Measurements from ENCODE around the gene ADAD2.
A peak's percentile ranks its signal among the peaks of the same experiment; 100 is the strongest.

Gene ADAD2

DNA sequence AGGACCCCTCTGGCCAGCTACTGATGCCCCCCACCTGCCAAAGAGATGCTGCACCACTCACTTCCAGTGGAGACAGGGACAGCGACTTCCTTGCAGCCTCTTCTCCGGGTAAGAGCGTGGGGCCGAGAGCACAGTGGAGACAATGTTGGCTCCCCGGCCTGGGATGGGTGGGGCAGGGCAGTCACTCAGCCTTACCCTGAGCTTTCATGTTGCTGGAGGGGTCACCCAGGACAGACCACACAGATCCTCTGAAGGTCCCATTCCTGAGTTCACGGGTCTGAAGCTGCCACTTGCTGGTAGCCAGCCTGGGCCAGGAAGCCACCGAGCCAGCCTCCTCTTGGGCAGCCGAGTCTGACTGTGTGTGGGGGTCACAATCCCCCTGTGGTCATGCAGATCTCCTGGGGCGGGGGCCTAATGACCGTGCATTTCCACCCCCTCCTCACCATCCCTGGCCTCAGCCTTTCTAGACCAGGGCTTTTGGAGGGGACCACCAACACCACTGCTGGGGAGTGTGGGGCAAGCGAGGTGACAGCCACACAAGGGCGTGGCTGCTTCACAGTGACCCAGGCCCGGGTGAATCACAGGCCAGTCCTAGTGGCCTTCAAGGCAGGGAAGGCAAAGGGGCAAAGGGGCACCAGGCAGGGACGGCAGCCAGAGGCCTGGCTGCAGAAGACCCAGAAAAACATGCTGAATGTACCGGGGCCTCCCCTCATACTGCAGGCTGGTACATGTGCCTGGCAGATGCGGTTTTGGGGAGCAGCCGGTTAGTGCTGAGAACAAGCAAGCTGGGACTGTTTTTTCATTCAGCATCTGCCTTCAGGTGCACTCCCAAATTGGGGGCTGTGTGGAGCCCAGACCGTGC lies 14.5 kb upstream of the ADAD2 start:
- DNase-seq: no peak

DNA sequence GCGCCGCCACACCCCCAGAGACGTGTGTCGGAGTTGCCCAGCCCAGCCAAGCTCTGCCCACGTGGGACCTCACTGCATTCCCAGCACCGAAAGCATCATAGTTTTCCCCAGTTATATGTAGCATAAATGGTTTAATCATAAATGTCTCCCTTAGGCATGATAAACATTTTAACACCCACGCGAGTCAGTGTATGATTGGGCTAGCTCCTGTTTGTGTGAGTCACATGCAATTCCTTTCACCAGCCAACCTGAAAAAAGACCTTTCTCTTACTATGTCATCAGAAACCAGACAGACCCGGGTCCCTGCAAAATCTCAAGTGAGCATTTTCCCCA lies 13.2 kb upstream of the ADAD2 start:
- no peak for DNase-seq

DNA sequence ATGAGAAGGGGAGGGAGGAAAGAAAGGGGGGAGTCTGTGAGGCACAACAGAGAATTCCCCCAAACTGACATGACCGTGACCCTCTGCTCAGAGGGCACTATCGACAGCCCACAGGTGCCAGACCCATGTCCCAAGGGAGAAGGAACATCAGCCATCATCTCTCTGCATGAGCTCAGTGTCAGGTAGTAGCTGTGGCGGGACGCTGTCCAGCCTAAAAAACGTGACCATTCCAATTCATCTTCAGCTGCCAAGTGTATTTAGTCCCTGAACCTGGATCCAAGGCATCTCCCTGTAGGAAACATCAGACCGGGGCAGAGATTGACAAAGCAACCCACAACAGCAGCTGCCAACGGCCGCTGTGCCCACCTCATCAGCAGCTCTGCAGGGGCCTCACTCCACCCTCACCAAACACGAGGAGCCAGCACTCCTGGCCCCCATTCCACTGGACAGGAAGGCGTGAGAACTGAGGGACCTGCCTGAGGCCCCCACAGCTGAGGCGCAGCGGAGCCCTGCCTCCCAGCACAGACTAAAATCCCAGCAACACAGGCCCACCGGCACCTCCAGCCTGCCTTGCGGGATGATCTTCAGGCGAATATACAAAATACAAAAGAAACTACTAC lies 12.7 kb upstream of the ADAD2 start:
- no peak for DNase-seq

DNA sequence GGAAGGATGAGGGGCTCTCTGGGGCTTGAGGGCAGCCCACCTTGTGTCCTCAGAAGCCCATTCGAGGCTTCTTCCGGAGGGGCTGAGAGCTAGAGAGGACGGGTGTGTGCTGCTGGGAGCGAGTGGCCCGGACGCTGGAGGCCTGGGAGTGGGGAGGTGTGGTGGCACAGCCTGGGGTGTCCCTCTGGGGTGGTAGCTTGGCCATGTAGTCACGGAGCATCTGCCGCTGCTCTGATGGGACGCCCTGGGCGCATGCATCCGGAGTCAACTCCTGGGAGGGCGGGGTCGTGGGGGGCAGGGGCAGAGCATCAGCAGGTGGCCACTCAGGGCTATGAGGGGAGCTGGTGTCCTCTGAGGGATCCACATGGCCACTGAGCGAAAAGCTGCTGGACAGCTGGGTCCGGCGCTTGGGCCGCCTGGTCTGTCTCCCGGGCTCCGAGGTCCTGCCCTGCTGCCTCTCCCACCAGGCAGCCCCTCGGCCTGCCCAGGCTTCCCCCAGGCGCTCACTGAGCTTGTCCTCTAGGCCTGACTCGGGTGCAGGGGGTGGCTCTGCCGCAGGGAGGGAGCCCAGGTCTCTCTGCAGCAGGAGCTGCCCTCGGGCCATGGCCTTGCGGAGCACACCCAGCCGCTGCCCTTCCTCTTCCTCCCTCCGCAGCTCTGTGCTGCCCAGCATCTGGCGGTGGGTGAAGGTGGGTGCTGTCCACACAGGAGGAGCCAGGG lies 11.9 kb upstream of the ADAD2 start:
- DNase-seq: no peak

DNA sequence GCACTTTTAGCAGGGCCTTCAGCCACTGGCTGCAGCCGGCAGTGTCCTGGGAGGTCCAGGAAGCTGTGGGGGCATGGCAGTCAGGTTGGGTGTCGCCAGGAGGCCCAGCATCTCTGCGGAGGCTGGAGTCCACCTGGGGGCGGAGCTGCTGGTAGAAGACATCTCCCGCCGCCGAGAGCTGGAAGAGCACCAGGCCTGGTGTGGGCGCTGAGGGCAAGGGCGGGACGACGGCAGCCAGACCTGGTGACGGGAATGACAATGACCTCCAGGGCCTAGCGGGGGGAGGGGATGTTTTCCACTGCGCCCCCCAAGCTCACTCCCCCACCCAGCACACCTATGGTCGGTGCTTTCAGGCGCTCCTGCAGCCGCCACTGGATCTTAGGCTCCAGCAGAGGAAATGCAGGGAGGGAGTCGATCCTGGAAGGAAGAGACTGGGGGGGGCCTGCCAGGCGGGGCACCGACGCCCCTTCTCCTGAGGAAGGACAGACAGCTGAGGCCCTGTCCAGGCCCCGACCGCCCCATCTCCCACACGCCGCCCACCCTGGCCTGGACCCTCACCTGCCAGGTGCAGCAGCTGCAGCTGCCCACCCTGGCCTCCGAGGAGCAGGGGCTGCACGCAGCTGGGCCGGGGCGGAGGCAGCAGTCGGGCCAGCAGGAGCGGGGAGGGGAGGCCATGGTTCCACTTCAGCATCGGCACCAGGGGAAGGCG lies 11.2 kb upstream of the ADAD2 start:
- no peak for DNase-seq

DNA sequence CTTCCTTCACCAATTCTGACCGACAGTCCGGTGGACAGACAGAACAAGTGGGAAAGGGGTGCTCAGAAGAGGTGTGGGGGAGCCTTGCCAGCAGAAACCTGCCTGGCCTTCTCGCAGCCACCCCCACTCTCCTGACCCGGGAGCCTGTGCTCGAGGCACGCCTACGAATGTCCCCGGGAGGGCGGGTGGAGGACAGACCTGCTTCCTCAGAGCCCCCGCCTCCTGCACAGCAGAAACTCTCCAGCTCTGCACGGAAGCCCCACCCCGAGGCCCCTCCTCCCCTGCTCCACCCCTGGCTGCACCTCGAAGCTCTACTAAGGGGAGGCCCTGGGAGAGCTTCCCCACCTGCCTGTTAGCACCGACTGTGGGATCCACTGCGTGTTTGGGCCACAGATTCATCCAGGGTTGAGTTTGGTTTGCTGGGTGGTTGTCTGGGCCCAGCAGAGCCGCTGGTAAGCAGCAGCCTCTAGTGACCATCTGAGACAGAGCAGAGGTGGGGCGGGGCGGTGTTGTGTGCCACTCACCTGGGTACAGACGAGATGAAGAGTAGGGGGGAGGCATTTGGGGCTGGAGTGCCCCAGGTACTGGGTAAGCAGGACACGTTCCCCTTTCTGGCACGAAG lies 10.3 kb upstream of the ADAD2 start:
- peak in 3 of 56 donors; percentile 40 to 52 (median 48) for DNase-seq

DNA sequence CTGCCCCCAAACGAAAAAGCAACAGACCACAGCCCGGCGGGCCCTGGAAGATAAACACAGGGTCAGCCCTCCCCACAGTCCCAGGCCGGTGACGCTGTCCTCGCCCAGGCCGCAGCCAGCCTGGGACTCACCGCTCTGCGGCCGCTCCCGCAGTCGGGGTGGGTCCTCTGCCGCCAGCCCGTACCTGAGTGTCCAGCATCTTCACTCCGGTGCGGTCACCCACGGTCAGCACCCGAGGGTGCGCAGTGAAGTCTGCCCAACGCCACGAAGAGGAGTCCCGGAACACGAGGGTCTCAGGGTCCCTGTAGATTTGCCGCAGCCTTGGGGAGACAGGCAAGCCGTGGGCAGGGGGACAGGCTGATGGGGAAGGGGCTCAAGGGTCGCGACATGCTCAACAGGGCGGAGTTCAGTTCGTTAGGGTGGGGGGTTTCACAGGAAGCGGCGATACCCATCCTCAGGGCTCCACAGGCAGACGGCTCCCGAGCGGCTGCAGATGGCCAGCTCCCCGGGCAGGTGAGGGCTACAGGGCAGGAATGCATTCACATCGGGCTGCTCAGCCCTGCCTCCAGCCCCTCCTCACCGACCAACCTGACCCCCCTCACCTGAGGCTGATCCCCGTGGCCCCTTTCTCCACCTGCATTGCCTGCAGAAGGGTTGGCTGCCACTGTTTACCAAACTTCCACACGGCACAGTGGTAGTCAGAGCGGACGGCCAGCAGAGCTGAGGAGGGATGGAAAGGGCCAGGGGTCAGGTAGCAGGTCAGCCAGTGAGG lies 9.6 kb upstream of the ADAD2 start:
- no peak for DNase-seq

DNA sequence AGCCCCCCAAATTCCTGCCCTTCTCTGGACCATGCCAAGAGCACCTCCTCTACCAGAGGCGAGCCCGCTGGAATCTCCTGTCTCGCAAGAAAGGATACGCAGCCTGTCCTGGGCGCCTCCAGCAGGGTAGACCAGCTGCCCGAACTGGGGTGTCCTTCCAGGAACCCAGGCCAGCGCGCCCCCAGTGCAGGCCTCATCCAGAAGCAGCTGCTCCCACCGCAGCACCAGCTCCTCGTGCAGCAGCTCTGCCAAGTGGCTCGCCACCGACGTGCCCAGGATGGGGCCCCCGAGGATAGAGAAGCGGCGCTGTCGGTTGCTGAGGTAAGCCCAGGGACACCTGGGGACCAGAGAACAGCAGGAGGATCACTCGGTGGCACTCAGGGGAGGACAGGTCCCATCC lies 8.9 kb upstream of the ADAD2 start:
- no peak for DNase-seq

DNA sequence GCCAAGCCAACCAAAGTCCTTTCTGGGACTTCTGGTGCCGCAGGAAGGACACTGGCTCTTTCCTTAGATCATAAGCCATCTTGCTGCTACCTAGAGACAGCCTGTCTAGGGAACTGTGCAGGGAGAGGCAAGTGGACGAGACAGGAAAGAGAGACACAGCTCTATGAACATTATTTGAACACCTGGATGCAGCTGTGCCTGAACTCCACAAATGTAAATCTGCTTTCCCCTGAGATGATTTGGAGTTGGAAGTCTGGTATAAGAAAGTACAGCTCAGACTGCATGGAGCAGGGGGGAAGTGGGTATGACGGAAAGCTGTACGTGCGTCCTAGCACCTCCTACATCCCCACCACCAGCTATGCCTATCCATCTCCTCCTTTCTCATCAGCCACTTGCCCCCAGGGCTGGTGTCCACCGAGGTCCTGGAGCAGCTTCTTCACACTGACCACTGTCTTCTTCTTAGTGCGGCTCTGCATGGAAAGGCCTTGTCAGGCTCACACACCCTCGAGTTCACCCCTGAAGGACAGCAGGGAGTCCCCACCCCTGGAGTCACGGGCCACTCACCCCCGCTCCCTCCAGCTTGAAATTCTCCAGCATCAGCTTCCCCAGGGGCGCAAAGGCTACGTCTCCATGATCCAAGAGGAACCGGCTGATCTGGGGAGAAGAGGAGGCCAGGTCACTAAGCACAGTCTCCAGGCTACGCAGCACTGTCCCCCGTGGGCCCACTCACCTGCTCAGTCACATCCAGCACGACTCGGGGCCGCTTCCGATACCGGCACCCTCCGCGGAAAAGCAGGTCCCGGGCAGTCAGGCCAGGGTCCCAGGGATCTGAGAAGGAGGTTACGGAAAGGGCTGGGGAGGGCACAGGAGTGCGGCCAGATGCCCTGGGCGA lies 8.0 kb upstream of the ADAD2 start:
- DNase-seq: no peak

DNA sequence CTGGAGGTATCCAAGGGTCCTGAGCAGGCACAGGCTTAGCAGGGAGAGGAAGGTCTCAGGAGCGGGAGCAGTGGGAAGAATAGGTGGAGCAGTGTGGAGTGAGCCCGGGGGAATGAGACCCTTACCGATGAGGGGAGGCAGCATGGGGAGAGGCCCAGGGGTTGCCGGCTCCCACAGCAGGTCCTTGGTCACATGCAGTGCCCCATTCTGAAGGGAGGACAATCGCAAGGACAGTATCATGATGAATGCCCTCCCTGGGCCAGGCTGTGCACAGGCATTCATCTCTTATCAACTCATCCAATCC lies 7.4 kb upstream of the ADAD2 start:
- no peak for DNase-seq

DNA sequence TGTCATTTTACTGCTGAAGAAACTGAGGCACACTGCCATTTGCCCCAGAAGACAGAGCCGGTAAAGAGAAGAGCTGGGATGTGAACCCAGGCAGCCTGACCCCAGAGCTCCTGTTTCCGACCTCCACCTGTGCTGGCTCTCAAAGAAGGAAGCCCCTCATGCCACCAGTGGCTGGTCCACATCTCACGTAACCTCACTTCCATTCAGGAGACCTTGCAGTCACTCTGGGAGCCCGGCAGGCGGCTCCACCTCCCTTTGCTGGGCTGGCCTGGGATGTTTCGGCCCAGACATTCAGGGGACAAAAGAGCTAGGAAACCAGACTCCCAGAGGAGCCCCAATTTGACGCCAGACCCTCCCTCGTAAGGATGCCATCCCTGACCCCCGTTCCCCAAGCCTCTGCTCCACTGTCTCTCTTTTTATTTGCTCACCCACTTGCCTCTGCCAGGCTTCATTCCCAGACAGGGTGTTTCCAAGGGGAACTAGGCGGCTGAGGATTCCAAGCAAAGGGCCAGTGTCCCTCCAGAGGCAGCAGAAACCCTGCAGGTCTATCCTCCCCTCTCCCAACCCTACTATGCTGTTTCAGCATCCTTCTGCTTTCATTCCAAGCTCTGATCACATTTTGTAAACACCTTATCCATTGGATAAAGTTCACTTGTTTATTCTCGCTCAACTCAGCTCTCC lies 6.9 kb upstream of the ADAD2 start:
- peak in 1 of 56 donors; percentile 20 for DNase-seq

DNA sequence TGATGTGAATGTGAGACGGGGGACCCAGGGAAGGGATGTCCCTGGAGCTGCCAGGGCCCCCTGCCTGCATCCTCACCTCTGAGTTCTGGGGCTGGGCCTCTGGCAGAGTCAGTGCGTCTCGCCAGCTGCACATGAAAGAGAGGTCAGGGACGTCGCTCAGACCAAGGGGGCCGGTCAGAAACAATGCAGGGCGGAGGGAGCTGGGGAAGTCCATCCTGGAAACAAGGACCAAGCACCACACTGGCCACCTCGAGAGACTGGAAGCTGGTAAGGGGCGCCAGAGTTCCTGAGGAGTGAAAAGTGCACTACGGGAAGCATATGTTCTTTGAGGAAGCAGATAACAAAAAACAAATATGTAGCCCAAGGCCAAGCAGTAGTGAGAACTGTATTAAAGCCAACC lies 6.2 kb upstream of the ADAD2 start:
- DNase-seq: no peak

DNA sequence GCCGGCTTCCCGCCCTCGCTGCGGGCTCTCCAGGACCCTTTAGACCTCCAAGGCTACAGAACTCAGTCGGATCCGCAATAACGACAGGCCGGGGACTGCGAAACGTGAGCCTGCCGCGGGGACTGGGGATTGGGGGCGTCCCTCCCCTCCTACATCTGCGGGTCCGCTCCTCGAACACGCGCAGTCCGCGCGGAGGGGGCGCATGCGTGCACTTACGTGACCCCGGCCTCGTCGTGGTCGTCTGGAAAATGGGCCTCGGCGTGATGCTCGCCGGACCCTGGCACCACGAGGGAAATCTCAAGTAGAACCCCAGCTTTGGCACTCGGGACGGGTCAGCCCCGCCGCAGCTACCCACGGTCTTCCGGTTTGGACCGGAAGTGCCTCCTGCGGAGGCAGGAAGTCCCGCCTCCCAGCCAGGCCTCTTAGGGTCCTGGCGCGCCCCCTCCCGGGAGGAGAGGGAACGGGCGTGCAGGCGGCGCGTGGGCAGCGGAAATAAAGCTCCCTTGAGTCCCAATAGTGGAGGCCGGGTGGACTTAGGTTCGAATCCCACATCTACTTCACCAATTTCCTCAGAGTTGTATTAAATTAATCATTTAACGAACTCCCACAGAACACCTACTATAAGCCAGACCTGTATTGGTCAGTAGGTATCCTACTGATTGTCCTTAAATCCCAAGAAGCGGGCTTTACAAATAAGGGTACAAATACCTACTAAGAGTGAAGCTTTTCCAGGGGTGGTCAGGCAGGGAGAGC lies 4.1 kb upstream of the ADAD2 start, which contains the start of gene TAF1C:
Gene TAF1C (minus strand): TSS at position 373 of the 753 bp plus-strand sequence. CDS start 2,069 bp downstream, outside the sequence.
- peak in 55 of 56 donors; percentile 52 to 95 (median 83) for DNase-seq

DNA sequence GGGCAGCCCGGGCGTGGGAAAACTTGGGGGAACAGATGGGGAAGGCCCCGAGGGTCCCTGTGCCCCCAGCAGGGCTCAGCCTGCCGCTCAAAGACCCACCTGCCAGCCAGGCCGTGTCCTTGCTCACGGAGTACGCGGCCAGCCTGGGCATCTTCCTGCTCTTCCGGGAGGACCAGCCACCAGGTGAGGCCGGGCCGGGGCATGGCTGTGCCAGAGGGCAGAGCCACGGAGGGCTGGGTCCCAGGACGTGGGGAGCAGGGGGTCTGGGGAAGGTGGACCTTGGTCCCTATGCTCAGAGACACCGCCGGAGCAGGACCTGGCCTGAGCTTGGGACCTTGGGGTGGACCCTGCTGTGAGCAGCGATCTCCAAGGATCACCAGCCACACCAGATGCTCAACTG lies 509 bp downstream of the ADAD2 start:
- no peak for DNase-seq

DNA sequence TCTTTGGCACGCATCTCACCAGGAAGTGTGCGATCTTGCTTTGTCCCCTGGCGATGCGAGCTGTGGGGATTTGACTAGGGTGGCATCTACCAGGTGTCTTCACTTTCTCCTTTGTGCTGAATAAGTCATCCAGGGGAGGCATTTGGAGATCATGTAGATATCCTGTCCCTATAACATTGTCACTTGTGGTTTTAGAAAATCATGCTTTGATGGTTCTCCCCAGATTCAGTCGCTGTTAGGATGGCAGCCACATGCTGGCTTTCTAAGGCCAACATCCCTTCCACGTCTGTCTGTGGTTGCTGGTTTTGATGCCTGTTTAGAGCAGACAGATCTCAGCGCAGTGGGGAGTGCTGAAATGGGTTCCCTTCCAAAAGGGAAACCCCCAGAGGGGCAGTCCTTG lies 2.5 kb downstream of the ADAD2 start:
- DNase-seq: no peak

DNA sequence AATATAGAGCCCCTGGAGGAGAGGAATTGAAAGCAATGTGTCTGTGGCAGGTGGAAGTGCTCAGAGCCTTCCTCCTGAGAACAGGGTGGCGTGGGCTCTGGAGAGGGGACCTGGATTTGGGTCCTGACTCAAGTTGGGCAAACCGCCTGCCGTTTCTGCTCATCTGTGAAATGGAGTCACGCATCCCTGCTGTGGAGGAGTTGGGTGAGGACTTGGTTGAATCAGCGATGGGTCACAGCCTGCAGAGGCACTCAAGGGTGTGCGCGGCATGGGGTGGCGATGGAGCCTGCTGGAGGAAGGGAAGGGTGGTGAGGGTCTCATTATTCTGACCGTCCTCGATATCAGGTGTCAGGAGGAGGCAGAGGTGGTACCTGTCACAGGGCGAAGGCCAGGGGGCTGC lies 3.1 kb downstream of the ADAD2 start:
- DNase-seq: peak in 1 of 56 donors; percentile 25

DNA sequence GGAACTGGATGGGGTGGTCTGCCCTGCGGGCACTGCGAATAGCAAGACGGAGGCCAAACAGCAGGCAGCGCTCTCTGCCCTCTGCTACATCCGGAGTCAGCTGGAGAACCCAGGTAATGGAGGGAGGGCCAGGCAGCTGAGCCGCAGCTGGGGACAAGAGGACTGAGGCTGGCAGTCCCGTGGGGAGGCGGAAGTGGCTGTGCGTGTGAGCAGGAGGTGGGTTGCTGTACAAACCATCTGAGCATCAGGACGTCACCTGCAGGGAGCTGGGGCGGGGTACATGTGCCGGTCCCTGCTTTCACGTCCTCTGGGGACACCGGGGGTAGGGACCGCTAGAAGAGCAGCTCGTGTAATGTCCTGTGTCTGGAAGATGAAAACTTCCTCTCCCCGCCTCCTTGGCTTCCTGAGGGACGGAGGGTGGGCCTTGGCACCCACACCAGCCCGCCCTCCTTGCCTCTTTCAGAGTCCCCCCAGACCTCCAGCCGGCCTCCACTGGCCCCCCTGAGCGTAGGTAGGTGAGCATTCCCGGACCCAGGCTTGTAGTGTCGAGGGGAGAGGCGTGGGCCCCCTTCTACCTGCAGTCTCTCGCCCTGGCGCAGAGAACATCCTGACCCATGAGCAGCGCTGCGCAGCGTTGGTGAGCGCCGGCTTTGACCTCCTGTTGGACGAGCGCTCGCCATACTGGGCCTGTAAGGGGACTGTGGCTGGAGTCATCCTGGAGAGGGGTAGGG lies 3.7 kb downstream of the ADAD2 start:
- DNase-seq: no peak

Data from nucleus accumbens (tissue), 56 donors.